ENCODE data around the gene PRDM7. TPM values are rescaled to one million over a fixed set of nuclear protein-coding genes. Genes with fewer than 3 reads are reported as not detected.
"Not testable (repeated sequence)": the region's sequence is repeated elsewhere in the genome, so short reads cannot be mapped to it uniquely, and the experiment has no call there.

Gene PRDM7
- total RNA-seq (not detected), polyA plus RNA-seq (not detected)

DNA sequence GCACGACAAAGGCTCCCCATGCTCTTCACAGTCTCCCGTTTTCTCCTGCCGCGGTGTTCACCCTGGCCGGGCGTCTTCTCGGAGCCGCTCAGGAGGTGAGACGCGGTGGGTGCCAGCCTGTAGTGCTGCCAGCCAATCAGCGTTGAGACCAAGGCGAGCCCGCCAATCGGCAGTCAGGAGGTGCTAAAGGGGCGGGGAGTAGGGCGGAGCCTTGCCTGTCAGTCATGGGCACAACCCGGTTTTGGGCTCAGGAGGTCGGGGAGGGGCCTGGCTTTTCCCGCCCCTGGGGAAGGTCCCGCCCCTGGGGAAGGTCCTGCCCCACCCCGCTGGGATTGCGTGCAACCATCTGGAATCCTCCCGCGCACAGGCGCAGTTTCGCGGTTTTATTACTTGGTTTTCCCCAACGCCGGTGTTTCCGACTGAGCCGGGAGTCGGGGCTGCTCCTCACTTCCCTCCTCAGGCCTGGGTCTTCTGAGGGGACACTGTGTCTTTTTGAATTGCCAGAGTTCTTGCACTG is at the start of gene PRDM7:
PRDM7 (minus strand) TSS at position 92 of the 517 bp plus-strand sequence. CDS start 1,421 bp downstream, outside the sequence.
- H3K4me3 ChIP-seq (ENCODE audit: low read depth, low read length), result peak within 1 kb of the TSS; percentile 28
- H3K36me3 ChIP-seq (ENCODE audit: insufficient read depth), result no peaks in the 10 kb centered on the region
- peak; percentile 79 for DNase-seq (ENCODE audit: extremely low spot score)
- H3K27ac ChIP-seq (ENCODE audit: low read depth), result no peak within 1 kb of the TSS
- 4% methylated on average over 32 of the region's 32 CpGs for WGBS
- no peaks in the 10 kb centered on the region for H3K4me1 ChIP-seq (ENCODE audit: insufficient read depth)

- H3K4me3 ChIP-seq (ENCODE audit: low read depth, low read length); H3K4me1 ChIP-seq (ENCODE audit: insufficient read depth); H3K36me3 ChIP-seq (ENCODE audit: insufficient read depth); DNase-seq (ENCODE audit: extremely low spot score); H3K27ac ChIP-seq (ENCODE audit: low read depth): not testable (repeated sequence)
- WGBS, result 92% methylated on average over 1 of the region's 4 CpGs
Observed at GRCh38 chr16:90121846-90122245, 44.7 kb upstream of the PRDM7 start.

- H3K27ac ChIP-seq (ENCODE audit: low read depth); DNase-seq (ENCODE audit: extremely low spot score); H3K4me1 ChIP-seq (ENCODE audit: insufficient read depth); H3K36me3 ChIP-seq (ENCODE audit: insufficient read depth); H3K4me3 ChIP-seq (ENCODE audit: low read depth, low read length): not testable (repeated sequence)
- 83% methylated on average over 1 of the region's 6 CpGs for WGBS
Observed at GRCh38 chr16:90107617-90108016, 30.5 kb upstream of the PRDM7 start.

DNA sequence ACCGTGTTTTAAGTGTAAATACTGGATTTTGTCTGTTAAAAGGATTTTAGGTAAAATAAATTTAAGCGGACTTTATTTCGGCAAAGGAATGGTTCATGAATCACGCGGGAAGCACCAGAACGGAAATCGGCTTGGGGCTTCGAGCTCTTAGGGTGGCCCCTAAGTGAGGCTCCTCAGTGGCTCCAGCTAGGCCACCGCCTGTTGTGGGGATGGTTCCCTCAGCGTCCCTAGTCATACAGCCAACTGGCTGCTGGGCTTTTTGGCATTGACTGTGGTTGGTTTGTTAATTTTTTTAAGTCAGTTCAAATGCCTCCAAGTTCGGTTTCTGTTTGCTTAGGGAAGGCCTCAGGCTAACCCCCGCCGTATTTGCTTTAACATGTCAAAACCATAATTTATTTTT is 29.9 kb upstream of the PRDM7 start:
- H3K36me3 ChIP-seq (ENCODE audit: insufficient read depth); H3K4me3 ChIP-seq (ENCODE audit: low read depth, low read length); DNase-seq (ENCODE audit: extremely low spot score); H3K4me1 ChIP-seq (ENCODE audit: insufficient read depth); H3K27ac ChIP-seq (ENCODE audit: low read depth): not testable (repeated sequence)
- WGBS, result 91% methylated on average over 8 of the region's 13 CpGs

DNA sequence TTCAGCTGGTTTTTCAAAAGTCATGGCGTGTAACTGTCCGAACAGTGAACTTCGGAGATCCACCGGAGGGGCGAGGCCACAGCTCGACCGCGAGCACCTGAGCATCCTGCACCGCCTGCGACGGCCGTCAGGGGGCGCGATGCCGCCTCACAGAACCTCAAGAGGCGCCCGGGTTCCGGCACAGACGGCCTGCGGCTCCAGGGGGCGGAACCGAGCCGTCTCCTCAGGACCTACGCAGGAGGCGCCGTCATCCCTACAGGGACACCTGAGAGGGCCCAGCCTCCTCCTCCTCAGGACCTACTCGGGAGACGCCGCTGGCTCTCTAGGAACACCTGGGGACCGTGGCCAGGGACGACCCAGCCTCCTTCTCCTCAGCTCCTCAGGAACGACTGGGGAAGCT is 29.1 kb upstream of the PRDM7 start:
- not testable (repeated sequence) for H3K36me3 ChIP-seq (ENCODE audit: insufficient read depth); DNase-seq (ENCODE audit: extremely low spot score); H3K4me1 ChIP-seq (ENCODE audit: insufficient read depth); H3K4me3 ChIP-seq (ENCODE audit: low read depth, low read length); H3K27ac ChIP-seq (ENCODE audit: low read depth)
- WGBS, result 24% methylated on average over 31 of the region's 32 CpGs

- H3K4me3 ChIP-seq (ENCODE audit: low read depth, low read length); H3K36me3 ChIP-seq (ENCODE audit: insufficient read depth); H3K27ac ChIP-seq (ENCODE audit: low read depth); DNase-seq (ENCODE audit: extremely low spot score); H3K4me1 ChIP-seq (ENCODE audit: insufficient read depth): not testable (repeated sequence)
- 84% methylated on average over 13 of the region's 13 CpGs for WGBS
Observed at GRCh38 chr16:90104725-90105124, 27.6 kb upstream of the PRDM7 start.

- 67% methylated on average over 12 of the region's 12 CpGs for WGBS
- not testable (repeated sequence) for H3K4me1 ChIP-seq (ENCODE audit: insufficient read depth); H3K36me3 ChIP-seq (ENCODE audit: insufficient read depth); H3K4me3 ChIP-seq (ENCODE audit: low read depth, low read length); H3K27ac ChIP-seq (ENCODE audit: low read depth); DNase-seq (ENCODE audit: extremely low spot score)
Observed at GRCh38 chr16:90102086-90102884, 25.2 kb upstream of the PRDM7 start.

DNA sequence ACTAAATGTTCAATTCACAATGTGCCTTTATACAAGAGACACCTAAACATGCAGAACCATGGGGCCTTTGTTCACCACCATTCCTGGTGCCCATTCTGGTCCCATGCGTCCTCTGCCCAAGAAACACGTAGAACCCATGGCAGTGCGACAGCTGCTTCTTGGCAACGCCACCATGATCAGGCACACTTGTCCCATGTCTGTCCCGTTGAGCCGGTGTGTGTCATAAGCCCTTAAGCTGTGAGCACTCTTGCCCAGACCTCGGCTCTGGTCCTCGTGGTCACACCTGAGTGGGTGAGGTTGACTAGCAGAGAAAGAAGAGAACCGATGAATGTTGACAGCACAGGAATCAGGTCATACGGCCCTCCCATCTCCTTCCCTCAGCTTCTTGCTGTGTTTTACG is 24.2 kb upstream of the PRDM7 start:
- H3K4me1 ChIP-seq (ENCODE audit: insufficient read depth); H3K4me3 ChIP-seq (ENCODE audit: low read depth, low read length); H3K27ac ChIP-seq (ENCODE audit: low read depth); DNase-seq (ENCODE audit: extremely low spot score); H3K36me3 ChIP-seq (ENCODE audit: insufficient read depth): not testable (repeated sequence)
- WGBS, result 84% methylated on average over 11 of the region's 11 CpGs

GRCh38 chr16:90100790-90101189 is 23.7 kb upstream of the PRDM7 start:
- H3K36me3 ChIP-seq (ENCODE audit: insufficient read depth); H3K4me3 ChIP-seq (ENCODE audit: low read depth, low read length); H3K27ac ChIP-seq (ENCODE audit: low read depth); DNase-seq (ENCODE audit: extremely low spot score); H3K4me1 ChIP-seq (ENCODE audit: insufficient read depth): not testable (repeated sequence)
- WGBS, result no CpG with 5 or more reads among the region's 4 CpGs

GRCh38 chr16:90100229-90100628 is 23.1 kb upstream of the PRDM7 start:
- DNase-seq (ENCODE audit: extremely low spot score); H3K4me1 ChIP-seq (ENCODE audit: insufficient read depth); H3K27ac ChIP-seq (ENCODE audit: low read depth); H3K4me3 ChIP-seq (ENCODE audit: low read depth, low read length); H3K36me3 ChIP-seq (ENCODE audit: insufficient read depth): not testable (repeated sequence)
- 63% methylated on average over 4 of the region's 5 CpGs for WGBS

- DNase-seq (ENCODE audit: extremely low spot score); H3K4me3 ChIP-seq (ENCODE audit: low read depth, low read length); H3K36me3 ChIP-seq (ENCODE audit: insufficient read depth); H3K4me1 ChIP-seq (ENCODE audit: insufficient read depth); H3K27ac ChIP-seq (ENCODE audit: low read depth): not testable (repeated sequence)
- WGBS, result 75% methylated on average over 3 of the region's 5 CpGs
Observed at GRCh38 chr16:90098936-90099335, 21.8 kb upstream of the PRDM7 start.

DNA sequence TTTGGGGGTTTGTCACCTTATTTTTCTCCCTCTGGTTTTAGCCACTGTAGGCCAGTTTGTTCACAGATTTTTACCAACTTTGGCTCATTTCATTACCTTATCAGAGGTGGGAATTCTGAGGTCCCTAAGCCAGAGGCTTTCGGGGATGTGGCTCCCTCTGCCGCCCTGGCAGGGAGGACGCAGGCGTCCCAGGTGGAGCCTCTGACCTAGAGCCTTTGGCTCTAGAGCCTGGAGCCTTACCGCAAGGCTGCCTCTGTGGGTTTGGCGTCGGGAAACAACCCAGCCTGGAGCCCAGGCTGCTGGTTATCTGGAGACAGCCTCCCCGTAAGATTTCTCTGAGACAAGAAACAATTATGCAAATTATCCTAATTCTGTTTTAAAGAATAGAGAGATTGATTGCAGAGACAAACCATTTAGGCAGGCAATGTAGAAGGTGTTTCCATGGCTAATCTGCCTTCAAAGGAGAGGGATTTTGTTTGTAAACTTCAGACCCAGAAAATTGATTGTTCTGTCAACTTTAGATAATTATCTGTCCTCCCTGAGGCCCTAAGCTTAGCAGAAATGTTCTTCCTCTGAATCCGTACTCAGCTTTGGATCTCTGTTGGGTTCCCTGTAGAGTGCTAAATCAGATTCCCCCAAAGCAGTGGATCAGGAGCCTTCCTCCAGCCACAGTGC is 20.0 kb upstream of the PRDM7 start:
- not testable (repeated sequence) for H3K4me1 ChIP-seq (ENCODE audit: insufficient read depth); DNase-seq (ENCODE audit: extremely low spot score); H3K4me3 ChIP-seq (ENCODE audit: low read depth, low read length); H3K36me3 ChIP-seq (ENCODE audit: insufficient read depth); H3K27ac ChIP-seq (ENCODE audit: low read depth)
- 65% methylated on average over 9 of the region's 9 CpGs for WGBS

GRCh38 chr16:90094791-90095190 is 17.7 kb upstream of the PRDM7 start:
- H3K4me3 ChIP-seq (ENCODE audit: low read depth, low read length); H3K27ac ChIP-seq (ENCODE audit: low read depth); DNase-seq (ENCODE audit: extremely low spot score); H3K36me3 ChIP-seq (ENCODE audit: insufficient read depth); H3K4me1 ChIP-seq (ENCODE audit: insufficient read depth): not testable (repeated sequence)
- WGBS, result 88% methylated on average over 22 of the region's 22 CpGs

- not testable (repeated sequence) for DNase-seq (ENCODE audit: extremely low spot score); H3K4me1 ChIP-seq (ENCODE audit: insufficient read depth); H3K36me3 ChIP-seq (ENCODE audit: insufficient read depth); H3K4me3 ChIP-seq (ENCODE audit: low read depth, low read length); H3K27ac ChIP-seq (ENCODE audit: low read depth)
- 94% methylated on average over 35 of the region's 35 CpGs for WGBS
Observed at GRCh38 chr16:90094296-90094695, 17.2 kb upstream of the PRDM7 start.

Measured in urinary bladder (tissue), 4 donors.